GM18951 (cell line): Measurements from ENCODE around the gene NFIX.

Source experiments
- POLR2A ChIP-seq: IDR thresholded peaks from 4 replicates; pipeline ENCODE4 v1.6.1; 2011; ENCODE audit warnings: mild to moderate bottlenecking; ENCODE audit not compliant: insufficient read length, insufficient read depth; ENCODE audit errors: extremely low read depth
- in situ Hi-C: fragments of 300-500 bp; cut with MboI; formaldehyde crosslinking; loops from one replicate; pipeline ENCODE4 v1.12.0; 2022; ENCODE audit warnings: low sequenced_read_pairs, mixed read lengths, inconsistent platforms; ENCODE audit not compliant: unreplicated experiment

The NFIX gene

GRCh38 chr19:13102666-13103580, 107.6 kb downstream of the NFIX start, which contains the start of gene LYL1:
TSS of gene LYL1 (minus strand) at chr19:13102858. CDS start at chr19:13101171, 1,687 bp downstream.
- peak; percentile 68 for TF ChIP-seq POLR2A
- in situ Hi-C loops: no loop called here

GRCh38 chr19:13103581-13104359, 108.5 kb downstream of the NFIX start:
- in situ Hi-C loops: no loop called here
- TF ChIP-seq POLR2A: no peak

DNA sequence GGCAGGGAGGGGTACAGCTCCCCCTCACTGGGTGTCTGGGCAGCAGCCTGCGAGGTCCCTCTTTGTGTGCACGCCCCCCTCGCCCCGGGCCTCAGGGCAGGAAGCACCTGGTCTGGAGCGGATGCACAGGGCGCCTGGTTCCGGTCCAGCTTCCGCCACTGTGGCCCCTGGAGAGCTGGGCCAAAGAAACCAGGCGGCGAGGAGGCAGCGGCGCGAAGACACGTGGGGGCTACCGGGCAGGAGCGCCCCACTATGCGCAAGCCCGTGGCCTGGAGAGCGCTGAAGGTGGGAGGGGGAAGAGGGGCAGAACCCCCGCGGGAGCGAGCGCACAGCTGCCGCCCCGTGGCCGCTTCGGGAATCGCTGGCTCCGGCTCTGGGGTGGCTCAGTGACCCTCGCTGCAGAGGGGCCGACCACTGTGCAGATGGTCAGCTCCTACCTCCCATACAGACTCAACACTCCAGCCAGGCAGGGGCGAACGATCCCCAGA, 109.1 kb downstream of the NFIX start:
- in situ Hi-C loops: no loop called here
- peak; percentile 66 for TF ChIP-seq POLR2A

DNA sequence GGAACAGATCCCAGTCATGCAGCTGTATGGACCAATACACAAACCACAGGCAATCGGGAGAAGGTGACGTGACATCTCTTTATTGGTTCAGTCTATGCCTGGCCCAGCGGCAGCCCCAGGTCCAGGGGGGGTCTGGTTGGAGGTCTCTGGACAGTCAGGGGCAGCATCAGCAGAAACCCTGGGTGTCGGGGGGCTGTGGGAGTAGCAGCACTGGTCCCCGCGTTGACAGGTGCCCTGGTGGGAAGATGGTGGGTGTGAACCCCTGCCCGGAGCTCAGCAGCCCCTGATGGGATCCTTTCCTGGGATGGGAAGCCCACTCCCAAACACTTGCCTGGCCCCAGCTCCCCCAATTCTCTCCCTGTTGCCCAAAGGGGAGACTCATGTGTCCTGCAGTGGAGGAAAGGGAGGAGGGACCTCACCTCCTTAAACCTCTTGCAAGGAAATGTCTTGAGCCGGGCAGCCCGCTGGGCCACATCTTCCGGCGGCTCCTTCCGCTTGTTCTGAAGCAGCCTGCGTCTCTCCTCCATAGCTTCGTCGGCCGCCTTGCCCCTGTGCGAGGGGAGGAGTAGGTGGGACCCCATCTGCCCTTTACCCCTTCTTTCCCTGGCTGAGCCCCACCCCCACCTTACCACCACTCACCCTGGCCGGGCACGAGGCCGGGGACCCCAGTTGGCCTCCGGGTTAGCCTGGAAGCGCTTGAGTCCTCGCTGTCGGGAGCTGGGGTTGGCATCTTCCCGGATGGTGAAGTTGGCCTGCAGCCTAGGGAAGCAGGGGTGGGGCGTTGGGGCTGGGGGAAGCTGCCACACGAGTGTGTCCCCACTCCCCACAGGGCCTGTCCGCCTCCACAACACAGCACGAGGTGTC, 109.8 kb downstream of the NFIX start:
- TF ChIP-seq POLR2A: peak; percentile 46
- in situ Hi-C loops: no loop called here

DNA sequence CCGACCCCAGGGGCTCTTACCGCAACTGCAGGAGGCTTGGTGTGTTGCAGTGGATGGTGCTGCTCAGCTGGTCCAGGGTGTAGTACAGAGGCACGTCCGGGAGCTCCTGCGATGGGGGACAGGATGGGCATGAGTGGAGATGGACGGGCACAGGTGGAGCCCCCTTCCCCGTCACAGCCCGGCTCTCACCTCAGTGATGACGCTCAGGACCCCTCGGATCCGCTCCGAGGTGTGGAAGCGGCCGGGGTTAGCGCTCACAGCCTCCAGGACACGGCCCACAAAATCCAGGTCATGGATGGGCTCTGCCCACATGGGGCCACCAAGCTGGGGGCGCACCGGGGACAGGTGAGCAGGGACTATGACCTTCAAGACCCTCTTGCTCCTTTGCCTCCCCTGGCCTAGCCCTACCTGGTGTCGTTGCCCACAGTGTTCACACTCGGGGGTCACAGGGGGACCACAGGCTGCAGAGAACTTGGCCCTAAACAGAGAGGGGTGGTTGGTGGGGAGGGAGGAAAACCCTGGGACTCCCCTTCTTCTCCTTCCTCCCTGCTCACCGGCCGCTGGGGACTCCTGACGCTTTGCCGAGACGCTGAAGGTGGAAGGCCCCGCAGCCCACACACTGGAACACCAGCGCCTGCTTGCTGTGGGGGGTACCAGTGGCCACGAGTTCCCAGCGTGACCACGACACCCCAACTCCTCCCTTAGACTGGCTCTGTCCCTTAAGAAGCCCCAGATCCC, 114.3 kb downstream of the NFIX start:
- no peak for TF ChIP-seq POLR2A
- in situ Hi-C loops: no loop called here

DNA sequence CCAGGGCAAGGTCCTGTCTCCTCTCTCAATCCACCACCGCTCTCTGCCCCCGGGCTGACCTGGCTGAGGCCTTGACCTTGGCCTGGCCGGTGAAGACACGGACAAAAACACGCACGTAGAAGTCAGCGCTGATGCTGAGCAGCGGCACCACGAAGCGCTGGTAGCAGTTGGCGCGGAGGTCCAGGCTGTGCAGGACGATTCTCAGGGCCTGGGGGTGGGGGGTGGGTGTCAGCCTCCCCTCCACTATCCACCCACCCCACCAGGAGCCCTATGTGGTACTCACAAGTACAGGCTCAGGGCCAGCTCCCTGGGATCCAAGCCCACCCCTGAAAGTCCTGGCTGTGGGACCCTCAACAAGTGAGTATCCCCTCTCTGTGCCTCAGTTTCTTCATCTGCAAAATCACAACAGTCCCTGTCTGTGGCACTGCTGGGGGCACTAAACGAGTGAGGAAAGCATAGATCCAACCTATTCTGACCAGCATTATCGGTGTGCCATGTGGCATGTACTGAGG, 114.9 kb downstream of the NFIX start:
- TF ChIP-seq POLR2A: no peak
- in situ Hi-C loops: no loop called here

DNA sequence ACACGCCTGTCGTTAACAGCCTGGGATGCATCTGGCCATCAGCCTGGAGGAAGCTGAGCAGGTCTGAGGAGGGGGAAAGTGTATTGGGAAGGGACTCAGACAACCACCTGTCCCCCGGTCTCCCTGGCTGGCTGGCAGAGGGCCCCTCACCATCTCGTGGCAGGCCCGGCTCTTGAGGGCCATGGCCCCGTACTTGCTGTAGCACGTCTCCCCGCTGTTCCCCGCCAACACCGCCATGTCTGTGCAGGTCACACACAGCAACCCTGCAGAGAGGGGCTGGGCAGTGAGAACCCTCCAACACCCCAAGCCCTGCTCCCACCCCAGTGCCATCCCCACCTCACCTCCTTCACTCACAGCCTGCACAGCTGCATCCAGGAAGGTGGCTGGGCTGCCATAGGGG, 117.3 kb downstream of the NFIX start:
- no peak for TF ChIP-seq POLR2A
- in situ Hi-C loops: no loop called here

DNA sequence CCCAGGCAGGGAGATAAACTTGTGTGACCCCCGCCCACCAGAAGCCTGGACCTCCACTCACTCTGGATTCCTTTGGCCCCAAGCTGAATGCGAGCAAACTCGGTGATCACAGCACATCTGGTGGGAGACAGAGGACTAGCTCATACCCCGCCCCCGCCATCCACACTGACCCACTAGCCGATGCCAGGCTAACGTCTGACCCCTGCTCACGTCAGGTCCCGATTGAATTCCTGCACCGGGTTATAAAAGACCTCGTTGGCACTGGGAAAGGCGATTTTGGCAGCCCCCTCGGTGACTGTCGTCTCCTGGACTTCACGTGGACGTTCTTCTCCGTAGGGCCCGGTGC, 120.6 kb downstream of the NFIX start:
- in situ Hi-C loops: no loop called here

DNA sequence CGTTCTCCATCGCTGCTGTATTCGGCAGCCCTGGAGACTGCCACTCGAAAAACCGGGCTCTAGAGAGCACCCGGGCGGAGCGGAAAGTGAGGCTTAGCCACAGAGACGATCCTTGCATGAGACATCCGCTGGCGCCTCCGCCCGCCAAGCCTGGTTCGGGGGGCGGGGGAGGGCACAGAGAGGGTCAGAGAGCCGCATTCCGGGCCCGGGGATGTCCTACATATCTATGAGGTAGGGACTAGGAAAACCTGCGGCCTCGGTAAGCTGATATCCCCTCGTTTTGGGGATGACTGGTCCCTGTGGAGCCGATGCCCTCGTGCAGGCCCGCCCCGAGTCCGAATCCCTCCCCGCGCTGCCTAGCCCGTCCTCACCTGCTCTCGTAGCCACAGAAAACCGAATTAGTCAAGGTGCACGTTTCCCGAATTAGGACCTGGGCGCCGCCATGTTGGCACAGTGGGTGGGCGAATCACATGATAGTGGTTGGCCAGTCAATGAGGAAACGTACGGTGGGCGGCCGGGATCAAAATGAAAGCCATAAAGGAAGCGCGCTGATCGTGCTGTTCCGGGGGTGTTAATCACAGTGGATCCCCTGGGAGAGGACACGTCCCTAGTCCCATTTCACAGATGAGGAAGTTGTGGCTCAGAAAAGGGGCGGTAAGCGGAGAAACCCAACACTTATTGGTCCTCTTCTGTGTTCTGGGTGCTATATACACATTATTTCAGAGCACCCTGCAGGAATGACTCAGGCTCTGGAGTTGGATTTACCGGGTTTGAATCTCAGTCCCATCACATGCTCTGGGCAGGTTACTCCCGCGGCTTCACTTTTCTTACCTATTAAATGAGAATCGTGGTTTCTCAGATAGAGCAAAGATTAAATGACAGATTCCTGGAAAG, 121.3 kb downstream of the NFIX start, which contains the start of gene TRMT1:
Gene TRMT1, minus strand, starts transcription at position 459 of the 894 bp plus-strand sequence. Its CDS starts 341 bp downstream, at position 118.
- in situ Hi-C loops: no loop called here
- peak; percentile 49 for TF ChIP-seq POLR2A

More for the DNA sequence above, 120.6 kb downstream of the NFIX start:
- TF ChIP-seq POLR2A: no peak

- in situ Hi-C loops: no loop called here
- no peak for TF ChIP-seq POLR2A
These were observed 122.0 kb downstream of the NFIX start for GRCh38 chr19:13117176-13117771.
